HG02870 (cell line): Measurements from ENCODE around the gene TUBA1C.
A peak's percentile ranks its signal among the peaks of the same experiment; 100 is the strongest.
"Not testable (repeated sequence)": the region's sequence is repeated elsewhere in the genome, so short reads cannot be mapped to it uniquely, and the experiment has no call there.

Experiments used
- ATAC-seq: cut with Tn5 transposase; IDR thresholded peaks from one replicate; pipeline ENCODE4 v1.9.1; 2021; ENCODE audit warnings: mild to moderate bottlenecking, moderate library complexity; ENCODE audit not compliant: unreplicated experiment

The TUBA1C gene

DNA sequence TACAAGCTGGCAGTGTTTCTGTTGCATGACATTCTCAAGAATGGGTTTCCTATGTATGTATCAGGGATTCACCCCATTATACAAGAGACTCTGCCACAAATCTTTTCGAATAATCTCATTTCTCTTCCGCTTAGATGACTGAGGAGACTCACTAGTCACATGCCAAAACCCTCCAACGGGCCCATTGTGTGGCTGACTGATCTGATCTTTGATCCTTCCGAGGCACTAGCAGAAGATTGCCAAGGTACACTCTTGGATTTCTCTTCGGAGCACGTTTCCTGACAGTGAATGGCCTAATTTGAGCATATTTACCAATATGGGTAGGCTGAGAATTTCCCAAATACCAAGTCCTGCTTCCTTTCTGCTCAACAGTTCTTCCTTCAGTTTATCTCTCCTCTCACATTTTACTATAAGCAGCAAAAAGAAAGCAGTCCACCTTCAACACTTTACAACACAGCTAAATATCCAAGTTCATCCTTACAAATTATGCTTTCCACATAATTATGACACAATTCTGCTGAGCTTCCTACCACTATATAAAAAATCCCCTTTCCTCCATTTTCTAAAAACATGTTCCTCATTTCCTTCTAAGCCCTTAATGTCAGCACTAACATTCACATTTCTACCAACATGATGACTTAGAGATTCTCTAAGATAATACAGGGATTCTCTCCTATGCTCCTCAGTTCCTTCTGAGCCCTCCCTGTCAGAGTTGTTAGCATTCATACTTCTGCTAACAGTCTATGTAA, 41.1 kb downstream of the TUBA1C start:
- ATAC-seq = no peak

DNA sequence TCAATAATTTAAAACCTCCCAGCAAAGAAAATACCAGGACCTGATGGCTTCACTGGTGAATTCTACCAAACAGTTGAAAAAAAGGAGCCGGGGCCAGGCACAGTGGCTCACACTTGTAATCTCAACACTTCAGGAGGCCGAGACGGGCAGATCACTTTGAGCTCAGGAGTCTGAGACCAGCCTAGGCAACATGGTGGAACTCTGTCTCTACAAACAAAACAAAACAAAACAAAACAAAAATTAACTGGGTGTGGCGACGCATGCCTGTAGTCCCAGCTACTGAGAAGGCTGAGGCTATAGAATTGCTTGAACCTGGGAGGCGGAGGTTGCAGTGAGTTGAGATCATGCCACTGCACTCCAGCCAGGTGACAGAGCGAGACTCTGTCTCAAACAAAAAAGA, 44.5 kb downstream of the TUBA1C start:
- ATAC-seq = no peak

DNA sequence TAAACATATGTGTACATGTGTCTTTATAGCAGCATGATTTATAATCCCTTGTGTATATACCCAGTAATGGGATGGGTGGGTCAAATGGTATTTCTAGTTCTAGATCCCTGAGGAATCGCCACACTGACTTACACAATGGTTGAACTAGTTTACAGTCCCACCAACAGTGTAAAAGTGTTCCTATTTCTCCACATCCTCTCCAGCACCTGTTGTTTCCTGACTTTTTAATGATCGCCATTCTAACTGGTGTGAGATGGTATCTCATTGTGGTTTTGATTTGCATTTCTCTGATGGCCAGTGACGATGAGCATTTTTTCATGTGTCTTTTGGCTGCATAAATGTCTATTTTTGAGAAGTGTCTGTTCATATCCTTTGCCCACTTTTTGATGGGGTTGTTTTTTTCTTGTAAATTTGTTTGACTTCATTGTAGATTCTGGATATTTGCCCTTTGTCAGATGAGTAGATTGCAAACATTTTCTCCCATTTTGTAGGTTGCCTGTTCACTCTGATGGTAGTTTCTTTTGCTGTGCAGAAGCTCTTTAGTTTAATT, 45.6 kb downstream of the TUBA1C start:
- not testable (repeated sequence) for ATAC-seq

DNA sequence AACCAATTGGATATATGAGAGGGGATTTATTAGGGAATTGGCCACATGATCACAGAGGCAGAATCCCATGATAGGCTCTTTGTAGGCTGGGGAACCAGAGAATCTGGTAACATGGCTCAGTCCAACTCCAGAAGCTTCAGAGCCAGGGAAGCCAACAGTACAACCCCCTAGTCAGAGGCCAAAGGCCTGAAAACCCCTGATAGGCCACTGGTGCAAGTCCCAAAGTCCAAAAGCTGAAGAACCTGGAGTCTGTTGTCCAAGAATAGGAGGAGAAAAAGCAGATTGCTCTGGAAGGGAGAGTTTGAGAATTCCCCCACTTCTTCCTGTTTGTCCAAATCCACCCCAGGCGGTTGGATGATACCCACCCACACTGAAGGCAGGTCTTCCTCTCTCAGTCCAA, 49.9 kb downstream of the TUBA1C start:
- no peak for ATAC-seq

DNA sequence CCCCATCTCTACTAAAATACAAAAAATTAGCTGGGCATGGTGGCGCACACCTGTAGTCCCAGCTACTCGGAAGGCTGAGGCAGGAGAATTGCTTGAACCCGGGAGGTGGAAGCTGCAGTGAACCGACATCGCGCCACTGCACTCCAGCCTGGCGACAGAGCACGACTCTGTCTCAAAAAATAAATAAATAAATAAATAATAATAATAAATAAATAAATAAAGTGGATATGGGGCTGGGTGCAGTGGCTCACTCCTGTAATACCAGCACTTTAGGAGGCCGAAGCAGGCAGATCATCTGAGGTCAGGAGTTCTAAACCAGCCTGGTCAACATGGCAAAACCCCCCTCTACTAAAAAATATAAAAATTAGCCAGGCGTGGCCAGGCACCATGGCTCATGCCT, 52.2 kb downstream of the TUBA1C start:
- not testable (repeated sequence) for ATAC-seq

DNA sequence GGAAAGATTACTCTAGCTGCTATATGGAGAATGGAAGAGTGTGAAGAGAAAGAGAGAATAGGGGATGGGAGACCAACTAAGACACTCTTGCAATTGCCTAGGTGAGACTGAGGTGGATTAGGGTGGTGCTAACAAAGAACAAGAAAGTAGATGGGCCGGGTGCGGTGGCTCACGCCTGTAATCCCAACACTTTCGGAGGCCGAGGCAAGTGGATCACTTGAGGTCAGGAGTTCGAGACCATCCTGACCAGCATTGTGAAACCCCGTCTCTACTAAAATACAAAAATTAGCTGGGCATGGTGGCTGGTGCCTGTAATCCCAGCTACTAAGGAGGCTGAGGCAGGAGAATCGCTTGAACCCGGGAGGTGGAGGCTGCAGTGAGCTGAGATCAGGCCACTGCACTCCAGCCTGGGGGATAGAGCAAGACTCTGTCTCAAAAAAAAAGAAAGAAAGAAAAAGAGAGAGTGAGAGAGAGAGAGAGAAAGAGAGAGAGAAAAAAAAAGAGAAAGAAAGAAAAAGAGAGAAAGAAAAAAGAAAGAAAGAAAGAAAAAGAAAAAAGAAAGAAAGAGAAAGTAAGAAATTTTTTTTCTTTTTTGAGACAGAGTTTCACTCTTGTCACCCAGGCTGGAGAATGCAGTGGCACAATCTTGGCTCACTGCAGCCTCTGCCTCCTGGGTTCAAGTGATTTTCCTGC, 55.7 kb downstream of the TUBA1C start:
- ATAC-seq = not testable (repeated sequence)

DNA sequence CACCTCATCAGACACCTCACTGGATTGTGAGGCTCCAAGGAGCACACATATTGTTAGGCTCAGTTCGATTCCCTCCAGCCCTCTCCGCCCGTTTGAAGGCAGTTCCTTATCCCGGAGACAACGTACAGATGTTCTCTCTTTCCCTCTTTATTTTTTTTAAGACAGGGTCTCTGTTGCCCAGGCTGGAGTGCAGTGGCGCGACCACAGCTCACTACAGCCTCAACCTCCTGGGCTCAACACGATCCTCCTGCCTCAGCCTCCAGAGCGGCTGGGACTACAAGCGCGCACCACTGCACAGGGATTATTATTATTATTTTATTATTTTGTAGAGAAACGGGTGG, 57.5 kb downstream of the TUBA1C start:
- no peak for ATAC-seq

DNA sequence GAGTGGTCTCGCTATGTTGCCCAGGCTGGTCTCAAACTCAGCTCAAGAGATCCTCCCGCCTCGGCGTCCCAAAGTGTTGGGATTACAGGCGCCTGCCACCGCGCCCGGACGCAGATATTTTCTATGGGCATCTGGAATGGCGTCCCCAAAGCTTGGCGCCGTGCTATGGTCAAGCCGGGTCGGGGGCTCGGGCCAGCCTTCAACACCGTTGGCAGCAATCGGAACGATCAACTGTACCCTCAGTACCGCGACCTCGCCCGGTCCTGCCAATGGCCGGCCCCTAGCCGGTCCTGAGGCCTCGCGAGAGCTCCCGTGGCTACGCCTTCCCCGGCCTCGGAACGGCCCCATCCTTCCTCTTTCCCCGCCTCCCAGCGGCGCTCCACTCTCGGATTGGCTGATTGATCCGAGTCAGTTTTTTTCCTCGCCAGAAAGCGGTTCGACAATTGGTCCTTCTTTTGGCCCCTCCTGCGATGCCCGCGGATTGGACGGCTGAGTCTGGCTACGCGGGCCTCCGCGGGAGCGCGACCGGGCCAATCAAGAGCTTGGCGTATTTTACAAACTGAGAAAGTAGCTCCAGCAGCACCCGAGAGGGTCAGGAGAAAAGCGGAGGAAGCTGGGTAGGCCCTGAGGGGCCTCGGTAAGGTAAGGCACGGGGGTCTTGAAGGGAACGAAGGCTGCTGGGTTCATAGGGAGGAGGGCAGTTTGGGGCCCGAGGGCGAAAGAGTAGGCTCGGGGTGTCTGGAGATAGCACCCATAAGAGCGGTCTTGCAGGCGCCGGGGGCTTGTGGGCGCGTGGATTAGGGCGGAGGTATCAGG, 58.0 kb downstream of the TUBA1C start, which contains the start of gene TROAP:
Gene TROAP (plus strand): TSS at position 548 of the 816 bp plus-strand sequence. CDS start 354 bp downstream, outside the sequence.
- ATAC-seq = peak; percentile 97

DNA sequence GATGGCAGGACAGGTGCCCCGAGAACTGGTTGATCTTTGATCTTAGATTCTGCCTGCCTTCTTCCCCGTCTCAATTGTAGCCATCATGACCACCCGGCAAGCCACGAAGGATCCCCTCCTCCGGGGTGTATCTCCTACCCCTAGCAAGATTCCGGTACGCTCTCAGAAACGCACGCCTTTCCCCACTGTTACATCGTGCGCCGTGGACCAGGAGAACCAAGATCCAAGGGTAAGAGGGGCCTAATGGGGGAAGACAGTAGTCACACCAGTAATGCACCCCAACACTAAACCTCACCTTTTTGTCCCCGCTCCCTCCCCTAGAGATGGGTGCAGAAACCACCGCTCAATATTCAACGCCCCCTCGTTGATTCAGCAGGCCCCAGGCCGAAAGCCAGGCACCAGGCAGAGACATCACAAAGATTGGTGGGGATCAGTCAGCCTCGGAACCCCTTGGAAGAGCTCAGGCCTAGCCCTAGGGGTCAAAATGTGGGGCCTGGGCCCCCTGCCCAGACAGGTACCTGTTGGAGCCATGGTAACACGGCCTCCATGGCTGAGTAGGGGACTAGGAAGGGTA, 58.7 kb downstream of the TUBA1C start:
- ATAC-seq = no peak
